C4-2B (cell line): Measurements from ENCODE around the gene WDR27.
"Not testable (repeated sequence)": the region's sequence is repeated elsewhere in the genome, so short reads cannot be mapped to it uniquely, and the experiment has no call there.

ENCODE experiments used
- H3K27ac ChIP-seq: fragments of 450-650 bp; 2 replicates; pipeline ENCODE4 v1.5.1; 2017
- CTCF ChIP-seq: fragments of 450-650 bp; conservative IDR thresholded peaks from 2 replicates; pipeline ENCODE4 v1.5.1; 2017; ENCODE audit warnings: mild to moderate bottlenecking
- ZFX ChIP-seq: fragments of 450-650 bp; IDR thresholded peaks from 2 replicates; pipeline ENCODE4 v1.6.1; 2017

The WDR27 gene

DNA sequence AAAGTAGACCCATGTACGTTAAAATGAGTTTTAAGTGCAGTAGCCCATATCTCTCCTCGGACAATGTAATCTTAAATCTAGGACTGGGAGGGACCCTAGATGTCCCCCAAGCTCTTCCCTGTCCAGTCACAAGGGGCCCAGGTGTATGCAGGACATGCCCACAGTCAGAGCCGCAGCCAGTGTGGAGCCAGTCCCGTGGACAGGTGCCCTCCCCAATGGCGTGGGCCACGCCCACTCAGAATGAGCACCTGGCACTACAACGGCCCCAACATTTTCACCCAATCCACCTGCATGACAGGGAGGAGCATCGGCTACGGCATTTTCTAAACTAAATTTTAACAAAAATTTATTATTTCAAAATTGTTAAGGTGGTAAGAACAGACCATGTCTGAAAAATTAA is 53.2 kb downstream of the WDR27 start:
- no peak for TF ChIP-seq ZFX
- TF ChIP-seq CTCF, result no peak
- no peak overlapping the region for H3K27ac ChIP-seq

DNA sequence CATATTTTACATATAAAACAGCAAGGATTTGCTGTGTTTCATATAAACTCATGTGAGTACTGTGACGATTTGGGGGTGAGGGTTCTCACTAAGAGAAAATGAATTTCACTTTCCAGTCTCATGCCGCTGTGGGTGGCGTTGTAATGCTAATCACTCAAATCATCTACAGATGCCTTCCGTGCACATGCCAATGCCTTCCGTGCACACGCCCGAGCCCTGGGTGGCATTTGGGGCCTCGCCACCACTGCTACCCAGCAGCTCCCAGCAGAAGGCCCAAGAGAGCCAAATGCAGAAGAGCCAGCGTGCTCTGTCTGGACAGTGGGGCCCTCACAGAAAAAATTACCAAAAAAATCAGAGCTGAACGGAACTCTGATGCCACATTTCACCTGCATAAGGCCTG is 53.7 kb downstream of the WDR27 start:
- TF ChIP-seq ZFX, result no peak
- TF ChIP-seq CTCF, result no peak
- no peak overlapping the region for H3K27ac ChIP-seq

GRCh38 chr6:169647637-169648036 is 54.2 kb downstream of the WDR27 start:
- TF ChIP-seq ZFX, result no peak
- TF ChIP-seq CTCF, result no peak
- H3K27ac ChIP-seq, result no peak overlapping the region

DNA sequence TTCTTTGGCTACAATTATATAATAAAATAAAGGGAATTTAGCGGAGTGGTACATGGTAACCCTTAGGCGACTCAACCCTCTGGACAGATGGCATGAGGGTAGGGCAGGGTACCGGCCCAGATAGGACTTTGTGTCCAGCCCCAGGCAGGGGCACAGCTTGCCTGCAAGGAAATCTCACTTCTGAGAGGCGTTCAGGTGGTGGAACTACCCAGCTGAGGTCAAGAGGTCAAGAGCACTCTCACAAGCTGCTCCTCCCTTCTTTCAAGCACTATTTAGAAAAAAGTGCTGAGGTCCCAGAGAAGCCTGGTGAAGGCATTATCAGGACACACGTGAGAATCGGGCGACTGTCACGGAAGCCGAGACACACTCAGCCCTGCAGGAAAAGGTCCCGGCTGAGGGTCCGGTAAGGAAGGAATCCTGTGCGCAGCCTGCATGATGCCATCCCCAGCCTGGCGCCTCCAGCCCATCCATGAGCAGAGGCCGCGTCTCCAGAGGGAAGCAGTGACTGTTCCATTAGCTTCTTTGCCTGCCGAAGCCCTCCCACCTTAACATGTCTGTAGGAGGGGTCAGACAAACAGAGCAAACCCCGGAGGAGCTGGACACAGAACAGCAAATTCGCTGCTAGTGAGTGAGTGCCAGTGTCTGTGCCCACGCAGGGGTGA is 54.8 kb downstream of the WDR27 start:
- TF ChIP-seq ZFX, result no peak
- H3K27ac ChIP-seq, result no peak overlapping the region

DNA sequence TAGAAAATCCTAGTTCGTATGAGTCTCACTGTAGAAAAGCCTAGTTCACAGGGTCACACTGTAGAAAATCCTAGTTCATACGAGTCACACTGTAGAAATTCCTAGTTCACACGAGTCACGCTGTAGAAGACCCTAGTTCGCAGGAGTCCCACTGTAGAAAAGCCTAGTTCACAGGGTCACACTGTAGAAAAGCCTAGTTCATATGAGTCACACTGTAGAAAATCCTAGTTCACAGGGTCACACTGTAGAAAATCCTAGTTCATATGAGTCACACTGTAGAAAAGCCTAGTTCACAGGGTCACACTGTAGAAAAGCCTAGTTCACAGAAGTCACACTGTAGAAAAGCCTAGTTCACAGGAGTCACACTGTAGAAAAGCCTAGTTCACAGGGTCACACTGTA is 56.4 kb downstream of the WDR27 start:
- not testable (repeated sequence) for H3K27ac ChIP-seq

DNA sequence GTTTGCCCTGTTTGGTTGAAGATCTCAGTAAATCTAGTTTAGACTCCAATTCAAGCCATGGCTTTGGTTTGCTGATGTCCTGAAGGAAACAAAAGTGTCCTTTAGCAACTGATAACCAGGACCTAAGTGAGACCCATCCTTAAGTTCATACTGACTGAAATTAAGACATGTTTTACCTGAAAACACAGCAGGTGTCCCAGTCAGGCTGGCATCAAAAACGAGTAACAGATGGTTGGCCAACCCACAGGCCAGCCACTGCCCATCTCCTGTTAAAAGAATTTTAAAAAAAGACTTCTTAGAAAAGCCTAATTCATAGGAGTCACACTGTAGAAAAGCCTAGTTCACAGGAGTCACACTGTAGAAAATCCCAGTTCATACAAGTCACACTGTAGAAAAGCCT is 58.3 kb downstream of the WDR27 start:
- H3K27ac ChIP-seq, result no peak overlapping the region
- TF ChIP-seq ZFX, result no peak
- TF ChIP-seq CTCF, result no peak

DNA sequence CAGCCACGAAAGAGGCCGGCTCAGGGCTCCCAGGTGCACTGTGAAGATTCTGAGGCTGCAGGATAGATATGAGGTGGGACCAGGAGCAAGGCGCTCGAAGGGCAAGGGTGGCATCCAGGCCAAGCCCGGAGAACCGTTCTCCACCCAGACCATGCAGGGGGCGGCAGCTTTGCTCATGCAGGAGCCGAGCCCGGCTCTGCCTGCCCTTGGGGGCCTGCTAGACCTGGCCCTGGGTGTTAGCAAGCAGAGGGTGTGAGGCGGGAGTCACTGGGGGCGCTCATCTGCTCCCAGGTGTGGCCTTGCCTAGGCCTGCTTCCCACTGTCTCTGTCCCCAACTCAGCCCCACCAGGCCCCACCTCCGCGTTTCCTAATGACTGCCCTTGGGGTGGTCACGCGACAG is 59.4 kb downstream of the WDR27 start:
- no peak overlapping the region for H3K27ac ChIP-seq
- no peak for TF ChIP-seq CTCF
- no peak for TF ChIP-seq ZFX

GRCh38 chr6:169641461-169642085 is 60.3 kb downstream of the WDR27 start:
- H3K27ac ChIP-seq, result no peak overlapping the region
- TF ChIP-seq ZFX (no peak), CTCF (no peak)
